ENCODE data around the gene C1orf52.
A peak's percentile ranks its signal among the peaks of the same experiment; 100 is the strongest.

The C1orf52 gene

GRCh38 chr1:85237613-85238012 is 21.8 kb downstream of the C1orf52 start:
- ChIA-PET POLR2A (no interaction called here), CTCF (no interaction called here)
- no peak for TF ChIP-seq CTCF (IDR thresholded peaks at IDR 0.05; ENCODE audit: insufficient read depth, low read length, missing control alignments)
- H3K4me3 ChIP-seq (ENCODE audit: low read depth, low read length): no peak overlapping the region
- DNase-seq (ENCODE audit: low read depth, low spot score): no peak

- H3K4me3 ChIP-seq (ENCODE audit: low read depth, low read length): no peak overlapping the region
- POLR2A ChIA-PET: no interaction called here
- TF ChIP-seq CTCF (IDR thresholded peaks at IDR 0.05; ENCODE audit: insufficient read depth, low read length, missing control alignments): peak; percentile 26
- CTCF ChIA-PET: interaction anchor here (0.7 to 2.6 kb wide), 11 partner anchors 10 to 285 kb away, joined by 3 to 11 read pairs (median 4); partner anchors contain the start of gene C1orf52
- DNase-seq (ENCODE audit: low read depth, low spot score): no peak
Observed at GRCh38 chr1:85230305-85230977, 29.0 kb downstream of the C1orf52 start.

- DNase-seq (ENCODE audit: low read depth, low spot score): no peak
- no peak overlapping the region for H3K4me3 ChIP-seq (ENCODE audit: low read depth, low read length)
- ChIA-PET POLR2A (no interaction called here), CTCF (interaction anchor here (1.0 to 2.6 kb wide), 7 partner anchors 11 to 124 kb away, joined by 3 to 11 read pairs (median 6); partner anchors contain the start of gene C1orf52)
- TF ChIP-seq CTCF (IDR thresholded peaks at IDR 0.05; ENCODE audit: insufficient read depth, low read length, missing control alignments): no peak
Observed at GRCh38 chr1:85229574-85230097, 29.8 kb downstream of the C1orf52 start.

- DNase-seq (ENCODE audit: low read depth, low spot score): no peak
- TF ChIP-seq CTCF (IDR thresholded peaks at IDR 0.05; ENCODE audit: insufficient read depth, low read length, missing control alignments): no peak
- ChIA-PET POLR2A (no interaction called here), CTCF (interaction anchor here (1.2 to 2.6 kb wide), 4 partner anchors 26 to 120 kb away, joined by 3 to 9 read pairs (median 7); partner anchors contain the start of gene C1orf52)
- H3K4me3 ChIP-seq (ENCODE audit: low read depth, low read length): no peak overlapping the region
Observed at GRCh38 chr1:85228972-85229371, 30.5 kb downstream of the C1orf52 start.

- DNase-seq (ENCODE audit: low read depth, low spot score): no peak
- ChIA-PET POLR2A (interaction anchor here (0.7 kb wide), 1 partner anchor 11 kb away, joined by 3 read pairs; no protein-coding TSS in a partner anchor), CTCF (interaction anchor here (0.7 to 1.9 kb wide), 6 partner anchors 8 to 116 kb away, joined by 3 to 7 read pairs (median 5); partner anchors contain the start of gene C1orf52)
- H3K4me3 ChIP-seq (ENCODE audit: low read depth, low read length): no peak overlapping the region
- TF ChIP-seq CTCF (IDR thresholded peaks at IDR 0.05; ENCODE audit: insufficient read depth, low read length, missing control alignments): no peak
Observed at GRCh38 chr1:85225624-85226380, 33.7 kb downstream of the C1orf52 start.

Measured in AG04449 (cell line).